Measurements from ENCODE around the gene ACP6.
"Not testable (repeated sequence)": the region's sequence is repeated elsewhere in the genome, so short reads cannot be mapped to it uniquely, and the experiment has no call there.

ACP6 gene

GRCh38 chr1:147619741-147620140 lies 50.6 kb downstream of the ACP6 start:
- peaks cover 34% of the 10 kb centered on the region for H3K36me3 Mint-ChIP-seq (ENCODE audit: low read depth)
- no peaks in the 10 kb centered on the region for H3K9me3 Mint-ChIP-seq
- H3K4me1 Mint-ChIP-seq (ENCODE audit: low read depth) = peaks cover 28% of the 10 kb centered on the region
- H3K27ac Mint-ChIP-seq = no peak overlapping the region
- no peaks in the 10 kb centered on the region for H3K27me3 Mint-ChIP-seq (ENCODE audit: low read depth)
- H3K4me3 Mint-ChIP-seq = no peak overlapping the region

GRCh38 chr1:147618771-147619170 lies 51.6 kb downstream of the ACP6 start:
- peaks cover 37% of the 10 kb centered on the region for H3K36me3 Mint-ChIP-seq (ENCODE audit: low read depth)
- peak overlapping the region; percentile 75 for H3K27ac Mint-ChIP-seq
- H3K4me3 Mint-ChIP-seq = peak overlapping the region; percentile 25
- no peaks in the 10 kb centered on the region for H3K9me3 Mint-ChIP-seq
- peaks cover 29% of the 10 kb centered on the region for H3K4me1 Mint-ChIP-seq (ENCODE audit: low read depth)
- no peaks in the 10 kb centered on the region for H3K27me3 Mint-ChIP-seq (ENCODE audit: low read depth)

GRCh38 chr1:147618077-147618569 lies 52.2 kb downstream of the ACP6 start:
- Mint-ChIP-seq H3K27me3 (ENCODE audit: low read depth) (no peaks in the 10 kb centered on the region), H3K27ac (peak overlapping the region; percentile 75), H3K4me3 (peak overlapping the region; percentile 6), H3K9me3 (no peaks in the 10 kb centered on the region), H3K36me3 (ENCODE audit: low read depth) (peaks cover 37% of the 10 kb centered on the region), H3K4me1 (ENCODE audit: low read depth) (peaks cover 29% of the 10 kb centered on the region)

- H3K4me1 Mint-ChIP-seq (ENCODE audit: low read depth) = peaks cover 30% of the 10 kb centered on the region
- peaks cover 38% of the 10 kb centered on the region for H3K36me3 Mint-ChIP-seq (ENCODE audit: low read depth)
- not testable (repeated sequence) for H3K9me3 Mint-ChIP-seq; H3K4me3 Mint-ChIP-seq; H3K27ac Mint-ChIP-seq; H3K27me3 Mint-ChIP-seq (ENCODE audit: low read depth)
Measured at GRCh38 chr1:147614966-147615365, 55.4 kb downstream of the ACP6 start.

GRCh38 chr1:147613506-147613905 lies 56.8 kb downstream of the ACP6 start:
- no peaks in the 10 kb centered on the region for H3K9me3 Mint-ChIP-seq
- peaks cover 24% of the 10 kb centered on the region for H3K4me1 Mint-ChIP-seq (ENCODE audit: low read depth)
- peaks cover 38% of the 10 kb centered on the region for H3K36me3 Mint-ChIP-seq (ENCODE audit: low read depth)
- H3K27me3 Mint-ChIP-seq (ENCODE audit: low read depth) = no peaks in the 10 kb centered on the region
- no peak overlapping the region for H3K27ac Mint-ChIP-seq
- H3K4me3 Mint-ChIP-seq = no peak overlapping the region

- Mint-ChIP-seq H3K4me1 (ENCODE audit: low read depth) (peaks cover 13% of the 10 kb centered on the region), H3K27me3 (ENCODE audit: low read depth) (no peaks in the 10 kb centered on the region), H3K27ac (no peak overlapping the region), H3K4me3 (no peak overlapping the region), H3K36me3 (ENCODE audit: low read depth) (peaks cover 42% of the 10 kb centered on the region), H3K9me3 (no peaks in the 10 kb centered on the region)
Measured at GRCh38 chr1:147612366-147612765, 58.0 kb downstream of the ACP6 start.

- no peak overlapping the region for H3K27ac Mint-ChIP-seq
- no peaks in the 10 kb centered on the region for H3K9me3 Mint-ChIP-seq
- no peak overlapping the region for H3K4me3 Mint-ChIP-seq
- H3K27me3 Mint-ChIP-seq (ENCODE audit: low read depth) = no peaks in the 10 kb centered on the region
- peaks cover 42% of the 10 kb centered on the region for H3K36me3 Mint-ChIP-seq (ENCODE audit: low read depth)
- peaks cover 8% of the 10 kb centered on the region for H3K4me1 Mint-ChIP-seq (ENCODE audit: low read depth)
Measured at GRCh38 chr1:147611586-147611985, 58.7 kb downstream of the ACP6 start.

- peaks cover 8% of the 10 kb centered on the region for H3K4me1 Mint-ChIP-seq (ENCODE audit: low read depth)
- H3K27me3 Mint-ChIP-seq (ENCODE audit: low read depth) = no peaks in the 10 kb centered on the region
- H3K4me3 Mint-ChIP-seq = no peak overlapping the region
- H3K9me3 Mint-ChIP-seq = no peaks in the 10 kb centered on the region
- peaks cover 42% of the 10 kb centered on the region for H3K36me3 Mint-ChIP-seq (ENCODE audit: low read depth)
- no peak overlapping the region for H3K27ac Mint-ChIP-seq
Measured at GRCh38 chr1:147611021-147611426, 59.3 kb downstream of the ACP6 start.

- Mint-ChIP-seq H3K9me3 (no peaks in the 10 kb centered on the region), H3K4me3 (no peak overlapping the region), H3K27ac (no peak overlapping the region), H3K36me3 (ENCODE audit: low read depth) (peaks cover 38% of the 10 kb centered on the region), H3K27me3 (ENCODE audit: low read depth) (no peaks in the 10 kb centered on the region), H3K4me1 (ENCODE audit: low read depth) (peaks cover 6% of the 10 kb centered on the region)
Measured at GRCh38 chr1:147609358-147609757, 61.0 kb downstream of the ACP6 start.

GRCh38 chr1:147608596-147608995 lies 61.7 kb downstream of the ACP6 start:
- no peak overlapping the region for H3K4me3 Mint-ChIP-seq
- peaks cover 38% of the 10 kb centered on the region for H3K36me3 Mint-ChIP-seq (ENCODE audit: low read depth)
- H3K9me3 Mint-ChIP-seq = no peaks in the 10 kb centered on the region
- H3K27ac Mint-ChIP-seq = no peak overlapping the region
- peaks cover 5% of the 10 kb centered on the region for H3K4me1 Mint-ChIP-seq (ENCODE audit: low read depth)
- no peaks in the 10 kb centered on the region for H3K27me3 Mint-ChIP-seq (ENCODE audit: low read depth)

GRCh38 chr1:147605591-147605990 lies 64.7 kb downstream of the ACP6 start:
- Mint-ChIP-seq H3K4me3 (no peak overlapping the region), H3K27ac (no peak overlapping the region), H3K27me3 (ENCODE audit: low read depth) (no peaks in the 10 kb centered on the region), H3K36me3 (ENCODE audit: low read depth) (peaks cover 27% of the 10 kb centered on the region), H3K4me1 (ENCODE audit: low read depth) (peaks cover 15% of the 10 kb centered on the region), H3K9me3 (no peaks in the 10 kb centered on the region)

GRCh38 chr1:147603986-147604385 lies 66.3 kb downstream of the ACP6 start:
- no peak overlapping the region for H3K4me3 Mint-ChIP-seq
- H3K4me1 Mint-ChIP-seq (ENCODE audit: low read depth) = peaks cover 19% of the 10 kb centered on the region
- H3K9me3 Mint-ChIP-seq = no peaks in the 10 kb centered on the region
- H3K36me3 Mint-ChIP-seq (ENCODE audit: low read depth) = peaks cover 24% of the 10 kb centered on the region
- no peak overlapping the region for H3K27ac Mint-ChIP-seq
- peaks cover under 1% of the 10 kb centered on the region for H3K27me3 Mint-ChIP-seq (ENCODE audit: low read depth)

GRCh38 chr1:147600119-147601111 lies 69.9 kb downstream of the ACP6 start:
- Mint-ChIP-seq H3K9me3 (no peaks in the 10 kb centered on the region), H3K36me3 (ENCODE audit: low read depth) (peaks cover 7% of the 10 kb centered on the region), H3K4me1 (ENCODE audit: low read depth) (peaks cover 23% of the 10 kb centered on the region), H3K27me3 (ENCODE audit: low read depth) (peaks cover 24% of the 10 kb centered on the region), H3K4me3 (peak overlapping the region; percentile 95), H3K27ac (peak overlapping the region; percentile 80)

- H3K27me3 Mint-ChIP-seq (ENCODE audit: low read depth) = peaks cover 24% of the 10 kb centered on the region
- H3K4me1 Mint-ChIP-seq (ENCODE audit: low read depth) = peaks cover 22% of the 10 kb centered on the region
- H3K4me3 Mint-ChIP-seq = peak overlapping the region; percentile 88
- H3K9me3 Mint-ChIP-seq = no peaks in the 10 kb centered on the region
- peak overlapping the region; percentile 82 for H3K27ac Mint-ChIP-seq
- H3K36me3 Mint-ChIP-seq (ENCODE audit: low read depth) = peaks cover 2% of the 10 kb centered on the region
Measured at GRCh38 chr1:147599362-147600118, 70.8 kb downstream of the ACP6 start.
